ENCODE measurements around the gene ALG10B. TPM values are rescaled to one million over a fixed set of nuclear protein-coding genes. Genes with fewer than 3 reads are reported as not detected.

The ALG10B gene
- polyA plus RNA-seq, 1 donor from 2014 or later: 5.7 TPM

GRCh38 chr12:38269897-38270296 is 46.7 kb upstream of the ALG10B start:
- no peaks in the 10 kb centered on the region for H3K27me3 ChIP-seq (ENCODE audit: insufficient read depth, low read depth, low read length)
- H3K79me2 ChIP-seq (replicated peaks; ENCODE audit: insufficient read depth, low read length): no peaks in the 10 kb centered on the region
- H2AFZ ChIP-seq (ENCODE audit: low read depth, low read length): no peak overlapping the region
- TF ChIP-seq CTCF (IDR thresholded peaks at IDR 0.05; ENCODE audit: poor library complexity, severe bottlenecking) (no peak), POLR2AphosphoS5 (IDR thresholded peaks at IDR 0.05) (no peak), TAF1 (IDR thresholded peaks at IDR 0.05; ENCODE audit: low read depth) (no peak), RAD21 (conservative IDR thresholded peaks at IDR 0.05) (no peak), SMC3 (conservative IDR thresholded peaks at IDR 0.05; ENCODE audit: poor library complexity) (no peak), EP300 (conservative IDR thresholded peaks at IDR 0.05; ENCODE audit: poor library complexity, severe bottlenecking) (no peak), REST (IDR thresholded peaks at IDR 0.05; ENCODE audit: borderline replicate concordance) (no peak), MXI1 (conservative IDR thresholded peaks at IDR 0.05; ENCODE audit: poor library complexity, severe bottlenecking) (no peak), EZH2 (IDR thresholded peaks at IDR 0.05; ENCODE audit: borderline replicate concordance, insufficient read depth, low read length, poor library complexity, severe bottlenecking) (no peak)
- no peak overlapping the region for H3K27ac ChIP-seq (ENCODE audit: low read length)
- H3K4me3 ChIP-seq (ENCODE audit: low read length): no peak overlapping the region
- no peaks in the 10 kb centered on the region for H3F3A ChIP-seq (ENCODE audit: insufficient read depth, low read length, poor library complexity, severe bottlenecking)
- H3K9ac ChIP-seq (ENCODE audit: low read length): no peak overlapping the region
- no peak overlapping the region for H3K4me2 ChIP-seq (ENCODE audit: low read length)
- peaks cover 2% of the 10 kb centered on the region for H3K9me3 ChIP-seq (ENCODE audit: low read length)
- H3K36me3 ChIP-seq (ENCODE audit: insufficient read depth, low read length): no peaks in the 10 kb centered on the region
- no peaks in the 10 kb centered on the region for H3K9me2 ChIP-seq (ENCODE audit: insufficient read depth, low read length)
- no peaks in the 10 kb centered on the region for H4K20me1 ChIP-seq (ENCODE audit: insufficient read depth)

GRCh38 chr12:38279756-38280155 is 36.8 kb upstream of the ALG10B start:
- no peak overlapping the region for H3K4me2 ChIP-seq (ENCODE audit: low read length)
- no peaks in the 10 kb centered on the region for H4K20me1 ChIP-seq (ENCODE audit: insufficient read depth)
- H3K4me3 ChIP-seq (ENCODE audit: low read length): no peak overlapping the region
- H3K27ac ChIP-seq (ENCODE audit: low read length): no peak overlapping the region
- H3K9ac ChIP-seq (ENCODE audit: low read length): no peak overlapping the region
- no peaks in the 10 kb centered on the region for H3K79me2 ChIP-seq (replicated peaks; ENCODE audit: insufficient read depth, low read length)
- no peak overlapping the region for H2AFZ ChIP-seq (ENCODE audit: low read depth, low read length)
- no peaks in the 10 kb centered on the region for H3F3A ChIP-seq (ENCODE audit: insufficient read depth, low read length, poor library complexity, severe bottlenecking)
- TF ChIP-seq EZH2 (IDR thresholded peaks at IDR 0.05; ENCODE audit: borderline replicate concordance, insufficient read depth, low read length, poor library complexity, severe bottlenecking) (no peak), SMC3 (conservative IDR thresholded peaks at IDR 0.05; ENCODE audit: poor library complexity) (no peak)
- no peaks in the 10 kb centered on the region for H3K9me2 ChIP-seq (ENCODE audit: insufficient read depth, low read length)
- no peaks in the 10 kb centered on the region for H3K36me3 ChIP-seq (ENCODE audit: insufficient read depth, low read length)
- H3K27me3 ChIP-seq (ENCODE audit: insufficient read depth, low read depth, low read length): no peaks in the 10 kb centered on the region
- H3K9me3 ChIP-seq (ENCODE audit: low read length): no peaks in the 10 kb centered on the region

GRCh38 chr12:38282886-38283285 is 33.7 kb upstream of the ALG10B start:
- Histone ChIP-seq H3K9me2 (ENCODE audit: insufficient read depth, low read length) (no peaks in the 10 kb centered on the region), H4K20me1 (ENCODE audit: insufficient read depth) (no peaks in the 10 kb centered on the region), H3K36me3 (ENCODE audit: insufficient read depth, low read length) (no peaks in the 10 kb centered on the region), H3K27me3 (ENCODE audit: insufficient read depth, low read depth, low read length) (no peaks in the 10 kb centered on the region), H3K79me2 (replicated peaks; ENCODE audit: insufficient read depth, low read length) (no peaks in the 10 kb centered on the region), H3K4me3 (ENCODE audit: low read length) (no peak overlapping the region), H3K27ac (ENCODE audit: low read length) (no peak overlapping the region), H2AFZ (ENCODE audit: low read depth, low read length) (no peak overlapping the region), H3K4me2 (ENCODE audit: low read length) (no peak overlapping the region), H3K9ac (ENCODE audit: low read length) (no peak overlapping the region), H3K9me3 (ENCODE audit: low read length) (no peaks in the 10 kb centered on the region), H3F3A (ENCODE audit: insufficient read depth, low read length, poor library complexity, severe bottlenecking) (no peaks in the 10 kb centered on the region)
- TF ChIP-seq POLR2AphosphoS5 (IDR thresholded peaks at IDR 0.05) (no peak), MXI1 (conservative IDR thresholded peaks at IDR 0.05; ENCODE audit: poor library complexity, severe bottlenecking) (no peak), RAD21 (conservative IDR thresholded peaks at IDR 0.05) (no peak), SMC3 (conservative IDR thresholded peaks at IDR 0.05; ENCODE audit: poor library complexity) (no peak), EP300 (conservative IDR thresholded peaks at IDR 0.05; ENCODE audit: poor library complexity, severe bottlenecking) (no peak), TAF1 (IDR thresholded peaks at IDR 0.05; ENCODE audit: low read depth) (no peak), CTCF (IDR thresholded peaks at IDR 0.05; ENCODE audit: poor library complexity, severe bottlenecking) (no peak), REST (IDR thresholded peaks at IDR 0.05; ENCODE audit: borderline replicate concordance) (no peak), EZH2 (IDR thresholded peaks at IDR 0.05; ENCODE audit: borderline replicate concordance, insufficient read depth, low read length, poor library complexity, severe bottlenecking) (no peak)

All from neural cell (in vitro differentiated cells).